Measurements from ENCODE around the gene INCA1.

Gene INCA1

DNA sequence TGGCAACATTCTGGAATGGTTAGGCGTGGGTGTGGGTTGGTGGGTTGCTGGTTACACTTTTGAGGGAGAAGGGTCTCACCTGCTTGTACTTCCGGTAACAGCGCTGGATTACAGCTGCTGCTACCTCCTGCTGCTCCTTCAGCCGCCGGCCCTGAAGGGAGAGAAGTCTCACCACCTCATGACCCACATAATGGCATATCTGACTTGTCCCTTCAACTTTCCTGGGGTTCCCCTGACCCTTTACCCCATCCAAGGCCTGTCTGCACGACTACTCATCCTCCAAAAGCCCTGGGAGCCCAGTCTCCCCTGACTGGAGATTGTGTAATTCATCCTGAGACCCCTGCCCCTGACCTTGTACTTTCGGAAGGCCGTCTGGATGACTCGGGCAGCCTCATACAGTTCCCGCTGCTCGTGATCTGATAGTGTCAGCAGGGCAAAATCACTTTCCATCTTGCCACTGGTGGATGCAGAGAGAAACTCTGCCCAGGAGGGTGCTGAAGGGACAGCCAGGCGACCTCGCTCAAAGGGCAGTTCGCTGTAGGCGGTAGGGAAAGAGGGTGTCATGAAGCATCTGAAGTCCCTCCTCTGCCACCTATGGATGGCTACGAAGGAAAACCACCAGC, 27.7 kb downstream of the INCA1 start:
- peak; percentile 73 for DNase-seq

GRCh38 chr17:4969047-4969550, 28.2 kb downstream of the INCA1 start:
- DNase-seq: peak; percentile 75

GRCh38 chr17:4968486-4969046, 28.8 kb downstream of the INCA1 start:
- peak; percentile 72 for DNase-seq

- peak; percentile 97 for DNase-seq
These were observed 29.5 kb downstream of the INCA1 start, which contains the start of gene SPAG7 for GRCh38 chr17:4967539-4968485. TSS of gene SPAG7 (minus strand) at chr17:4967817. CDS start at chr17:4967804, 13 bp downstream.

DNA sequence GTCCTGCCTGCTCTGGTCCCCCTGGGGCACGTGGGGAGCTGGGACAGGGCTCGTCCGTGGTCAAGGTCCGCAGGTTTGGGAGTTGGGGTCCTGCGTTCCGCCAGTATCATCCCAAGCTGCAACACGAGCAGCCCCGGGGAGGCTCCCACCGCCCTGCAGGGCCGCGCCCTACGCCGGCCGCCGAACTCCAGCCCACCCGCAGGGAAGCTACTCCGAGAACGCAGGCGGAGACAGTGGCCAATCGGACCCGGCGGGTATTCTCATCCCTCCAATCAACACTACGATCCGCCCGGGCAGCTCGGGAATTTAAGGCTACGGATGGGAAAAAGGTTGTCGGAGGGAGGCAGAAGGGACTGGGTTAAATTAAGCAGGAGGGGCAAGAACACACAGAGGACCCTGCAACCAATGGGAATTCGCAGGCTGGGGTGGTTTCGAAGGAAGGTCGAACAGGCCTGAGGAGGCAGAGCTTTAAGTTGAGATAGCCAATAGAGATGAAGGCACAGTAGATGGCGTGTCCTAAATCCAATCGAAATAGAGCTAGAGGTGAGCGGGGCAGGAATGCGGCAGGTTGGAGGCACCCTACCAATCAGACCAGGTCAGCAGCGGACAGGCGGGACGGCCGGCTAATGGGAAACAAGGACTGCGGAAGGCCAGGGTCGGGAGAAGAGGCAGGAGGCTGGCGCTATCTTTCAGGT, 30.3 kb downstream of the INCA1 start:
- DNase-seq: peak; percentile 97

DNA sequence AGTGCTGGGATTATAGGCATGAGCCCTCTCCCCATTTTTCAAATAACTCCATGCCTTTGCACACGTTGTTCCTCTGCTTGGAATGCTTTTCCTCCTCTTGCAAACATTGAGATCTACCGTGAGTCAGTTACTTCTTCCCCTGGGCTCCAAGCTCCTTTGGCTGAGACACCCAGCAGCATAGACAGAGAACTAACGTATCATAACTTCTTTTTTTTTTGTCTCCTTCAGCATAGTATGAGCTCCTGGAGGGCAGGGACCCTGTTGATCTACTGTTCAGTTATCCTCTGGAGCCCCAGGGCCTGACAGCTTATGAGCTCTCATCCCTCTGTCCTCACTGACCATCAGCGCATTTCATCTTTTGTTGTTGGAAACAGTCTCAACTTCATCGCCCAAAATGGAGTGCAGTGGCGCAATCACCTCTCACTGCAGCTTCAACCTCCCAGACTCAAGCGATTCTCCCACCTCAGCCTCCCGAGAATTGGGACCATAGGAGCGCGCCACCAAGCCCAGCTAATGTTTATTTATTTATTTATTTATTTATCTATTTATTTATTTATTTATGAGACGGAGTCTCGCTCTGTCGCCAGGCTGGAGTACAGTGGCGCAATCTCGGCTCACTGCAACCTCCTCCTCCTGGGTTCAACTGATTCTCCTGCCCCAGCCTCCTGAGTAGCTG, 31.9 kb downstream of the INCA1 start:
- DNase-seq: no peak

- DNase-seq: no peak
These were observed 36.9 kb downstream of the INCA1 start for GRCh38 chr17:4960279-4960922.

DNA sequence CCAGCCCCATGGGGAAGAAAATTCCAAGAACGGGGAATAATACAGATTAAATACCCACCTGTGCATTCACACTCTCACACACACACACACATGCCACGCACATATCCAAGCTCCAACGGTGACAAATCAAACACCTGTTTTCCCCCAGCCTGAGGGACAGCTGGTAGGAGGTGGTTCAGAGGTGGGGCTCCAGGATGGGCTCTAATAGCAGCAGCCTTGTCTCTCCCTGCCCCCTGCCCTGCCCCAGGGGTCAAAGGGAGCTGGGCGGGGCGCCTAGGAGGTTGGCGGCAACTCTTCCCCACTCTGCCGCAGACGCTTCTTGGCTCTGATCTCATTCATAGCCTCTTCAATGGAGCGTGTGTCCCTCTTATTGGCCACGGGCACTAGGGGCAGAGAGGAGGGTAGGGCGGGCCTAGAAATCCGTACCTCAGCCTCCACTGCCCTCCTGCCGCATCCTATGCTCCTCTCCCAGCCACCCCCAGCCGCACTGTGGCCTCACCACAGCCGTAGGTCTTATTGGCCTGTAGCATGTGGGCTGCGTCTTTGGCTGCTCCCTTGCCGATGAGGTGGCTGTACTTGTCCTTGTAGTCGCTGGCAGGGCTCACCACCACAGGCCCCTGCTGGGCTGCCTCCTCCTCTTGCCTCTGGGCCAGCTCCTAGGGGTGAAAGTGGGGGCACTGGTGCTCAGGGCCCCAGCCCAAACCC, 37.9 kb downstream of the INCA1 start:
- DNase-seq: no peak

GRCh38 chr17:4958102-4958501, 39.2 kb downstream of the INCA1 start:
- no peak for DNase-seq

- DNase-seq: peak; percentile 81
These were observed 40.7 kb downstream of the INCA1 start for GRCh38 chr17:4956493-4957061.

DNA sequence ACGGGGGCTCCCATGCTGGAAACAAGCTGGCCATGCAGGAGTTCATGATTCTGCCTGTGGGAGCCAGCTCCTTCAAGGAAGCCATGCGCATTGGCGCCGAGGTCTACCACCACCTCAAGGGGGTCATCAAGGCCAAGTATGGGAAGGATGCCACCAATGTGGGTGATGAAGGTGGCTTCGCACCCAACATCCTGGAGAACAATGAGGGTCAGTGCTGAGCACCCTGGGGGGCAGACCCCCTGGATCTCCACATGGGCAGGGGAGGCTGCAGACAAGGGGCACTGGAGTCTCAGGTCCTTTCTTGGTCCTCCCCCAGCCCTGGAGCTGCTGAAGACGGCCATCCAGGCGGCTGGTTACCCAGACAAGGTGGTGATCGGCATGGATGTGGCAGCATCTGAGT, 42.2 kb downstream of the INCA1 start:
- no peak for DNase-seq

- DNase-seq: no peak
These were observed 43.8 kb downstream of the INCA1 start for GRCh38 chr17:4953451-4953961.

DNA sequence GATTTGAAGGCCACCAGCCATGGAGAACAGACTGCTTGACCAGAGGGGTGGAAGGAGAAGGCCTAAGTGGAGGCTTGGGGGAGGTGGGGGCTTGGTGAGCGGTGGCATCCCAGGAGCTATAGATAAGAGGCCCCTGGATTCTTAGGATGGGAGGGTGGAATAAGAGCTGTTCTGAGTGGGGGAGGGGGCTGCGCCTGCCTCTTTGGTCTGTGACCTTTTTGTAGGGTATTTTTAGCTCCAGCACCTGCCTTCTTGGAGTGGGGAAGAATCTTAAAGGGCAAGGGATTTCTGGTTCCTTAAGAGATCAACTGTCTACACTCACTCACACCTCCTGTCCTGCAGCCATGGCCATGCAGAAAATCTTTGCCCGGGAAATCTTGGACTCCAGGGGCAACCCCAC, 45.8 kb downstream of the INCA1 start:
- no peak for DNase-seq

GRCh38 chr17:4950746-4951204, 46.5 kb downstream of the INCA1 start, which contains the start of gene ENO3:
TSS of gene ENO3 (plus strand) at chr17:4951119. CDS start at chr17:4951830, 711 bp downstream.
- peak; percentile 62 for DNase-seq

- peak; percentile 79 for DNase-seq
These were observed 47.1 kb downstream of the INCA1 start for GRCh38 chr17:4950075-4950745.

GRCh38 chr17:4949321-4950074, 47.8 kb downstream of the INCA1 start:
- peak; percentile 89 for DNase-seq

DNA sequence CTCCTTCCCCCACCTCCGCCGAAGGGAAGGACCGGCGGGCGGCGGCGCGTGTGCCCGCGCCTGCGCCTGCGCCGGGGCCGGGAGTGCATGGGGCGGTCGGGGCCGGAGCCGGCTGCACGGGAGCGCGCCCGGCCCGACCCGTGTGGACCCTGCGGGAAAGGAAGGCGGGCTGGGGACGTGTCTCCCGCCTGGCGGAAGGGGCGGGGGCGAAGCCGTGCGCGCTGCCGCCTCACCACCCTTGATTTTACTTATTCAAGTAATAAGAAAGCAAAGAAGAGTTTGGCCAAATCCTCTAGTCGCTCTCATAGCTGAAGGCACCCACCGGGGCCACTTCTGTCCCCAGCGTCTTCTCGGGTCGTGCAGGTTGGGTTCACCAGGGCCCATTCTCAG, 48.4 kb downstream of the INCA1 start:
- peak; percentile 90 for DNase-seq

DNA sequence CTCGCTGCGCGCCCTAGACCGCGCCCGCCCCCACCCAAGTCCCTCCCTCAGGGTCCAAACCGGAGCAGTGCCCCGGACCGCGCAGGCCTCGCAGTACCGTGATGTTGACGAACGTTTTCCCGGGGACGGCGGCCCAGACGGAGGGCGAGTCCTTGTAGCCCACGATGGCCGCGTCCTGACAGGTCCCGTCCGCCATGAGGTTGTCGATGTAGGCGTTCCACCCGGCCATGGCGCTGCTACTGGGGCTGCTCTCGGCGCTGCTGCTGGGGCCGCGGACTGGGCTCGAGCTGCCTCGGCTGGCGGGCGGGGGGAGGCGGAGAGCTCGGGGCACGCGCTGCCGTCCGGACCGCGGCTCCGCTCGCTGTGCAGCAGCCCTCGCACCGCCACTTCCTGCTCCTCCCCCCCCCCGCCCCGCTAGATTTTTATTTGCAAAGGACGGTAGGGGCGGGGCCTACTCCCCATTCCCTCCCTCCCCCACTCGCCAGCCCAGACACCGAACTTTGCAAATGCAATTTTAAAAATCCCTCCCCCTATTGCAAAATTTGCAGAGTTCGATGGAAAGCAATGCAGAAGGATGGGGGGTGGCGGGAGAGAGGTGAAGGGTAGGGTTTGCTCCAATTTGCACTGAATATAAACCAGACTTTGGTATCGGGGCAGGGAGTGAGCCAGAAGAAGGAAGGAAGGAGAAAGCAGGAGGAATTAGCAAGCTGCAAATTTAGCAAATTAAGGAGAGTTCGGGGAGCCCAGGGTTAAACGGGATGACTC, 49.0 kb downstream of the INCA1 start, which contains the start of gene PFN1:
PFN1 (minus strand) TSS at position 365 of the 765 bp plus-strand sequence; CDS start at position 229, 136 bp downstream.
- DNase-seq: peak; percentile 96
